ENCODE data around the gene AGAP1.

Gene AGAP1

DNA sequence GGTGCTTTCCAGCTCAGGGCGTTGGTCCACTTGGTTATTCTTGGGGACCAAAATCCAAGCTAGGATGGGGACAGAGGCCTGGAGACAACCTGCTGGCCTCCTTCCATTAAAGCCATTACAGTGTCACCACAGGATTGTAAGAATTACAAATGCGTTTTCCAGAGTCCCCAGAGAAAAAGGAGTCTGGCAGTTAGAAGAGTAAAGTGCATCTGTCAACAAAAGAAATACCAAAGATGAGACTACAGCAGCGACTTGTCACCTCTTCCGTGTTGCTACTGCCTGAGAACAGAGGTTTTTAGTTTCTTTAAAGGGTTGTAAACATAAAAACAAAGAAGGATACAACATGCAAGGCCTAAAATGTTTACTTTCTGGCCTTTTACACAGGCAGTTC, 235.7 kb downstream of the AGAP1 start:
- no peak for TF ChIP-seq SIN3A (IDR thresholded peaks at IDR 0.05; ENCODE audit: borderline replicate concordance, insufficient read depth, low read length)
- TF ChIP-seq, protein P1, sequence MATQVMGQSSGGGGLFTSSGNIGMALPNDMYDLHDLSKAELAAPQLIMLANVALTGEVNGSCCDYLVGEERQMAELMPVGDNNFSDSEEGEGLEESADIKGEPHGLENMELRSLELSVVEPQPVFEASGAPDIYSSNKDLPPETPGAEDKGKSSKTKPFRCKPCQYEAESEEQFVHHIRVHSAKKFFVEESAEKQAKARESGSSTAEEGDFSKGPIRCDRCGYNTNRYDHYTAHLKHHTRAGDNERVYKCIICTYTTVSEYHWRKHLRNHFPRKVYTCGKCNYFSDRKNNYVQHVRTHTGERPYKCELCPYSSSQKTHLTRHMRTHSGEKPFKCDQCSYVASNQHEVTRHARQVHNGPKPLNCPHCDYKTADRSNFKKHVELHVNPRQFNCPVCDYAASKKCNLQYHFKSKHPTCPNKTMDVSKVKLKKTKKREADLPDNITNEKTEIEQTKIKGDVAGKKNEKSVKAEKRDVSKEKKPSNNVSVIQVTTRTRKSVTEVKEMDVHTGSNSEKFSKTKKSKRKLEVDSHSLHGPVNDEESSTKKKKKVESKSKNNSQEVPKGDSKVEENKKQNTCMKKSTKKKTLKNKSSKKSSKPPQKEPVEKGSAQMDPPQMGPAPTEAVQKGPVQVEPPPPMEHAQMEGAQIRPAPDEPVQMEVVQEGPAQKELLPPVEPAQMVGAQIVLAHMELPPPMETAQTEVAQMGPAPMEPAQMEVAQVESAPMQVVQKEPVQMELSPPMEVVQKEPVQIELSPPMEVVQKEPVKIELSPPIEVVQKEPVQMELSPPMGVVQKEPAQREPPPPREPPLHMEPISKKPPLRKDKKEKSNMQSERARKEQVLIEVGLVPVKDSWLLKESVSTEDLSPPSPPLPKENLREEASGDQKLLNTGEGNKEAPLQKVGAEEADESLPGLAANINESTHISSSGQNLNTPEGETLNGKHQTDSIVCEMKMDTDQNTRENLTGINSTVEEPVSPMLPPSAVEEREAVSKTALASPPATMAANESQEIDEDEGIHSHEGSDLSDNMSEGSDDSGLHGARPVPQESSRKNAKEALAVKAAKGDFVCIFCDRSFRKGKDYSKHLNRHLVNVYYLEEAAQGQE (IDR thresholded peaks at IDR 0.05; ENCODE audit: insufficient read depth in 1 of 2, low read depth in 2 of 2, low read length in 2 of 2) = no peak

DNA sequence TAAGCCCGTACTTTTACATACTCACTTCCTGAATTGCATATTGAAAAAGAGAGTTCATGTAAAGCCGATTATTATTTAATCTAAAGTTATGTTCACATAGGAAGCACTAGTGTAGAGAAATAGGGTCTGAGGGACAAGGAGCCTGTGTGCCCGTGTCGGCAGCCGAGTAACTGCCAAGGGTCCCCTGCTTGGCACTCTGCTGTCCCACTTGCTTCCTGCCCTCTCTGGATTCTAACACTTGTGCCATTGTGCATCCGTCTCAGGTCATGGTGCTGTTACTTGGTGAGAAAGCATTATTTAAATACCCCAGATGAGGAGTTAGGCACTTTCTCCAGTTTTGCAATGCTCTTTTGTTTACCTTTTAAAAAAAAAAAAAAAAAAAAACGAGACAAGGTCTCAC, 236.3 kb downstream of the AGAP1 start:
- TF ChIP-seq FOXP2 (optimal IDR thresholded peaks at IDR 0.05; ENCODE audit: borderline replicate concordance, extremely low read depth, extremely low read length, insufficient read depth) (no peak), TAF1 (IDR thresholded peaks at IDR 0.05; ENCODE audit: borderline replicate concordance, insufficient read depth, low read length) (no peak), POLR2AphosphoS5 (IDR thresholded peaks at IDR 0.05; ENCODE audit: low read depth, low read length) (no peak), SIN3A (IDR thresholded peaks at IDR 0.05; ENCODE audit: borderline replicate concordance, insufficient read depth, low read length) (no peak)
- TF ChIP-seq, protein P1 (IDR thresholded peaks at IDR 0.05; ENCODE audit: insufficient read depth in 1 of 2, low read depth in 2 of 2, low read length in 2 of 2) = no peak

DNA sequence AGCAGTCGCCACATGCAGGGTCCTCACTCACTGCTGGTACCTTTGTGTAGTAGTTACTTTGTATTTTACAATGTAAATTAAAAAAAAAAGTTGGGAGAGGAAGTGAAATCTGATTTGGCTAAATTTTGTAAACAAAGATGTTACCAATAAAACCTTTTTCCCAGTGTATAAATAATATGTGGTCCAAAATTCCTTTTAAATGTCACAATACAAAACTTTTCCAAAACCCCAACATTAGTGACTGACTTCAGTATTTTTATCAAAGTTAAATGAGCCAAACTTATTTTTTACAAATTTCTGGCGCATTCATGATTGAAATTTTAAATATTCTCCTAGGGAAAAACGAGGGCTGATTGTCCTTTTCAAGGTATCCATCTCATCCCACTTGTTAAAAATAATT, 239.9 kb downstream of the AGAP1 start:
- TF ChIP-seq, protein P1 (IDR thresholded peaks at IDR 0.05; ENCODE audit: insufficient read depth in 1 of 2, low read depth in 2 of 2, low read length in 2 of 2) = no peak
- no peak for TF ChIP-seq SIN3A (IDR thresholded peaks at IDR 0.05; ENCODE audit: borderline replicate concordance, insufficient read depth, low read length)
- no peak for TF ChIP-seq TAF1 (IDR thresholded peaks at IDR 0.05; ENCODE audit: borderline replicate concordance, insufficient read depth, low read length)
- TF ChIP-seq POLR2AphosphoS5 (IDR thresholded peaks at IDR 0.05; ENCODE audit: low read depth, low read length) = no peak
- no peak for TF ChIP-seq FOXP2 (optimal IDR thresholded peaks at IDR 0.05; ENCODE audit: borderline replicate concordance, extremely low read depth, extremely low read length, insufficient read depth)

DNA sequence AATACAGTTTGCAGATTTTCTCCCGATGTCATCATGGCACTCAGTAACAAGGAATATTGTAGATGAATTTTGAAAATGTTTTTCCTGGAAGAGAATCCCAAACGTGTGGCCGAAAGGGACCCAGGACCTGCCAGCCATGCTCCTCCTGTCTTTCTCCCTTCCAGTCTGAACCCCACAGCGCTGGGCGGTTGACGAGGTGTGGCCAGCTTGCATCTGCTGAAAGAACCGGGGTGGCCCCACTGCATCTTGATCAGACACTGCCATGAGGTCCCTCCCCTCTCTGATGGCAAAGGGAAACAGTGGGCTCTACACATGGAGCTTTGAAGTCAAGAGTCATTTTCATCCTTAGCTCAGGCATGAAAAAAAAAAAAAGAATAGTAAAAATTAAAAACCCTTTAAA, 240.3 kb downstream of the AGAP1 start:
- TF ChIP-seq POLR2AphosphoS5 (IDR thresholded peaks at IDR 0.05; ENCODE audit: low read depth, low read length) (no peak), SIN3A (IDR thresholded peaks at IDR 0.05; ENCODE audit: borderline replicate concordance, insufficient read depth, low read length) (no peak), FOXP2 (optimal IDR thresholded peaks at IDR 0.05; ENCODE audit: borderline replicate concordance, extremely low read depth, extremely low read length, insufficient read depth) (no peak), TAF1 (IDR thresholded peaks at IDR 0.05; ENCODE audit: borderline replicate concordance, insufficient read depth, low read length) (no peak)
- TF ChIP-seq, protein P1 (IDR thresholded peaks at IDR 0.05; ENCODE audit: insufficient read depth in 1 of 2, low read depth in 2 of 2, low read length in 2 of 2) = no peak

DNA sequence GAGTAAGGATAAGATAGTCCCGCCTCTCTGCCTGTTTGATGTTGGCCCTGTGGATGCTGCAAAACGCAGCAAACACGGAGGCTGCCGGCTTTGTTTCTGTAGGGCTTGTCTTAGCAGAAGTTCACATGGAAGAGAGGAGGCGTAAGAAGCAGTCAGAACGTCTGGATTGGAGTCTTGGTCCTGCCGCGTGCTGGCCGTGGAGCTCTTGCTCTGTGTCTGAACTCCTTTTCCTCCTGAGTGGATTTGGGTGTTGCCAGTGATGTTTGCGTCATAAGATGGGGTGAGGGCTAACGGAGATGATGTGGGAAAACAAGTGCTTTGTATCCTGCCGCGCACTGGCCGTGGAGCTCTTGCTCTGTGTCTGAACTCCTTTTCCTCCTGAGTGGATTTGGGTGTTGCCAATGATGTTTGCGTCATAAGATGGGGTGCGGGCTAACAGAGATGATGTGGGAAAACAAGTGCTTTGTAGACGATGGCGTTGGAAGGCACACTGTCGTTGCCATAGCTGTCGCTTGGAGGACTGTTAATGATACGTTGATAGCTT, 240.9 kb downstream of the AGAP1 start:
- TF ChIP-seq SIN3A (IDR thresholded peaks at IDR 0.05; ENCODE audit: borderline replicate concordance, insufficient read depth, low read length) = no peak
- no peak for TF ChIP-seq FOXP2 (optimal IDR thresholded peaks at IDR 0.05; ENCODE audit: borderline replicate concordance, extremely low read depth, extremely low read length, insufficient read depth)
- no peak for TF ChIP-seq POLR2AphosphoS5 (IDR thresholded peaks at IDR 0.05; ENCODE audit: low read depth, low read length)
- TF ChIP-seq TAF1 (IDR thresholded peaks at IDR 0.05; ENCODE audit: borderline replicate concordance, insufficient read depth, low read length) = no peak
- TF ChIP-seq, protein P1 (IDR thresholded peaks at IDR 0.05; ENCODE audit: insufficient read depth in 1 of 2, low read depth in 2 of 2, low read length in 2 of 2) = no peak
